GM12874 (cell line): ENCODE results near the gene STRN3.

Experiments used
- TF ChIP-seq, protein P1 (sequence below): IDR thresholded peaks from 2 replicates; pipeline ENCODE4 v1.5.1; 2011; ENCODE audit warnings: low read depth, mild to moderate bottlenecking, control low read depth, low read length, moderate library complexity; ENCODE audit not compliant: insufficient read depth

The STRN3 gene

DNA sequence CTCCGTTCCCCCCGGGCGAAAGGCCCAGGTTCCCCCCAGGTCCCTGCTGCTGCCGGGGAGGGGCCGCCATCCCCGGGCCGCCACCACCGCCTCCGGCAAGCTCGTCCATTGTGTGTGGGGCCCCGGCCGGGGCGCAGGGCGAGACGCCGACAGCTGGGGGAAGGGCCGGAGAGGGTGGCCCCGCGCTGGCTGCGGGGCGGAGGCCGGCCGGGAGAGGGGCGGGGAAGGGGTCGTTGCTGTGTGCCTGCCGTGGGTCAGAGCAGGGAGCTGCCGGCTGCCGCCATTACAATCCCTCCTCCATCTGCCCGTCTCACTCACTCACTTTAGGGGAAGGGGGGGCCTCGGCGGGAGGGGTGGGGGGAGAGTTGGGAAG lies at the start of gene STRN3:
Gene STRN3, minus strand, starts transcription at position 303 of the 373 bp plus-strand sequence. Its CDS starts 194 bp downstream, at position 109.
- TF ChIP-seq, protein P1, sequence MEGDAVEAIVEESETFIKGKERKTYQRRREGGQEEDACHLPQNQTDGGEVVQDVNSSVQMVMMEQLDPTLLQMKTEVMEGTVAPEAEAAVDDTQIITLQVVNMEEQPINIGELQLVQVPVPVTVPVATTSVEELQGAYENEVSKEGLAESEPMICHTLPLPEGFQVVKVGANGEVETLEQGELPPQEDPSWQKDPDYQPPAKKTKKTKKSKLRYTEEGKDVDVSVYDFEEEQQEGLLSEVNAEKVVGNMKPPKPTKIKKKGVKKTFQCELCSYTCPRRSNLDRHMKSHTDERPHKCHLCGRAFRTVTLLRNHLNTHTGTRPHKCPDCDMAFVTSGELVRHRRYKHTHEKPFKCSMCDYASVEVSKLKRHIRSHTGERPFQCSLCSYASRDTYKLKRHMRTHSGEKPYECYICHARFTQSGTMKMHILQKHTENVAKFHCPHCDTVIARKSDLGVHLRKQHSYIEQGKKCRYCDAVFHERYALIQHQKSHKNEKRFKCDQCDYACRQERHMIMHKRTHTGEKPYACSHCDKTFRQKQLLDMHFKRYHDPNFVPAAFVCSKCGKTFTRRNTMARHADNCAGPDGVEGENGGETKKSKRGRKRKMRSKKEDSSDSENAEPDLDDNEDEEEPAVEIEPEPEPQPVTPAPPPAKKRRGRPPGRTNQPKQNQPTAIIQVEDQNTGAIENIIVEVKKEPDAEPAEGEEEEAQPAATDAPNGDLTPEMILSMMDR, result no peak

DNA sequence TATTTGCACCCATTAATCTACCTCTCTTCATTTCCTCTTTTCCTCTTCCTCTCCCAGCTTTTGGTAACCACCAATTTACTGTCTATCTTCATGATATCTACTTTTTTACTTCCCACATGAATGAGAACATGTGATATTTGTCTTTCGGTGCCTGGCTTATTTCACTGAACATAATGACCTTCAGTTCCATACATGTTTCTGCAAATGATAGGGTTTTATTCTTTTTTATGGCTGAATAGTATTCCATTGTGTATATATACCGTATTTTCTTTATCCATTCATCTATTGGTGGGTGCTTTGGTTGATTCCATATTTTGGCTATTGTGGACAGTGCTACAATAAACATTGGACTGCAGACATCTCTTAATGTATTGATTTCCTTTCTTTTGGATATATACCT lies 49.0 kb upstream of the STRN3 start:
- TF ChIP-seq, protein P1, result no peak

DNA sequence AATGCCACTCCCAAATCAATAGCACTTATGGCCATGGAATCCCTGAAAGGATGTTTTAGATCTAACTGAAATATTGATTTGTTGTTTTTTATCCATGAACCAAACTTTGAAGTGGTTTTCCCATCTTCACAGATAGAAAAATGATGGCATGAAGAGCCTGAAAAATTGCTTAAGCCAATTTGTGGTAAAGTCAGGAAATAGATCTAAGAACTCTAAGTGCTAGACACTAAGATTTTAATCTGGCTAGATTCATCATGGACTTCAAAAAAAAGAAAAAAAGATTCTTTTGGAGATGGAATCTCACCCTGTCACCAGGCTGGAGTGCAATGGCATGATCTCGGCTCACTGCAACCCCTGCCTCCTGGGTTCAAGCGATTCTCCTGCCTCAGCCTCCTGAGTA lies 45.0 kb upstream of the STRN3 start:
- TF ChIP-seq, protein P1, result no peak

GRCh38 chr14:31070431-31070830 lies 44.3 kb upstream of the STRN3 start:
- TF ChIP-seq, protein P1, result no peak

DNA sequence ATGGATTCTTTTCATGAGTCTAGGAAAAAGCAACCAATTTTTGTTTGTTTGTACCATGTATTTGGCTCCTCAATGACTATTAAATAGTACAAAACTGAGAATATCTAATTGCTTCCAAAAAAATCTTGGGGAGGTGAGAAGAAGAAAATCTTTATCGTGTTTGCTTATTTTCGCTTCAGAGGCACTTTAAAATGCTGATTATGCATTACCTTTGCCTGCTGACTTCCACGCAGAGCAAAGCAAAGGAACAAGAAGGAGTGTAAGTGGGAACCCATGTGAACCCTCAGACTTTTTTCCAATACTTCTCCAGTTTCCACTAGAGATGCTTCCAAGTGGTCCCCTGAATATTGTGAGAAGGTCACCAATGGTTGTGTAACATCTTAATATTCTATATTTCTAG lies 43.2 kb upstream of the STRN3 start:
- TF ChIP-seq, protein P1, result no peak

DNA sequence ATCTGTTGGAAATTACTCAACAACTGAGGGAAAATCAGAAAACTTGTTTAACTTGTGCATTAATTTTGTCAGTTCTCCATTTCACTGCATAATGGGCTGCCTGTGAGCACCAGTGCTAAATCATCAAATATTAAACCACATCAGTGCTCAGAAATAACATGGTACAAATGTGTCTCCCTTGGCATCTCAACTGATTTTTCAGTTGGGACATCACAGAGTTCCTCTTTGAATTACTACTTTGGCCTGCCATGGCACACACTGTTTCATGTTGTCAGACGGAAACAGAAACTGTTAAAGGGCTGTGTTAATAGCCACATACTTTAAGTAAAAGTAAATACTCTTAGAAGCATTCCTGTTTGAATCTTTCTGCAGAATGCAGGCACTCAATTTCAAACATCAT lies 42.1 kb upstream of the STRN3 start:
- TF ChIP-seq, protein P1, result no peak

DNA sequence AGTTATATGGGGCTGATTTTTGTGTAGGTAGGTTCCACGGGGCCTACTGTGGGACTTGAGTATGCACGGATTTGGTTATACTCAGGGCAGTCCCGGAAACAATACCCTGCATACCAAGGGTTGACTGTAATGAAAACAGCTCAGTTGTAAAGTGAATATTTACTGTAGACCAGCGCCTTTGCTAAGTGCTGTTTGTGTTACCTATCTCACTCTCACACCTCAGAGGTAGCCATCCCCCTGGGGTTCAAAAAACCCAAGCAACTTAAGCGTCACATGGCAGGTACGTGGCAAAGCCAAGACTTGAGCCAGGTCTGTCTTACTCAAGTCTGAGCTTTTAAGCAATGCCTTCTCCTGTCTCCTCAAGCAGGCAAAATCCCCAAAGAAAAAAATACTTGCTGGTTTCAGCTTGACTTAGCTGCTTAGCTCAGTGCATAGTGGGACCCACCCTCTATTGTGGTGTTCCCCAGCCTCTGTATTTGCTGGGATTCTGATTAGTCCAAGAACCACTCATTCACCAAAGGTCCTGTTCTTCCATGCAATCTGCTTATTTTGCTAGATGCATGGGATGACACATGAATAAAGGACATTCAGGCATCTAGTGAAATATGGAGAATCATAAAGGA lies 34.2 kb upstream of the STRN3 start:
- TF ChIP-seq, protein P1, result no peak
